SK-N-SH (cell line): ENCODE measurements around the gene DAZAP2. TPM values are rescaled to one million over a fixed set of nuclear protein-coding genes. Genes with fewer than 3 reads are reported as not detected.

Experiments used
- CTCF ChIA-PET: fragments of 300-600, 350-600 bp; formaldehyde crosslinking; extraction: SDS; loops from one replicate; lab custom pipeline; 2021; lab: Yijun Ruan, JAX
- POLR2A ChIA-PET: fragments of 350-600 bp; sonication (Branson Sonifier 250); formaldehyde crosslinking; extraction: SDS; loops from one replicate; lab custom pipeline; 2020; ENCODE audit warnings: antibody characterized with exemption, inconsistent platforms; lab: Yijun Ruan, JAX
- DNase-seq: peaks from one replicate; pipeline ENCODE4 v3.0.0; 2012
- H2AFZ ChIP-seq: fragments of 200-600 bp; sonication (generic); 2 replicates; pipeline ENCODE4 v1.8.1; 2016; ENCODE audit warnings: antibody characterized with exemption, mild to moderate bottlenecking, low read depth
- H3F3A ChIP-seq: fragments of 200-600 bp; sonication (generic); replicated peaks from 2 replicates; pipeline ENCODE3; 2016; ENCODE audit warnings: antibody characterized with exemption, mild to moderate bottlenecking; ENCODE audit not compliant: insufficient read depth
- H3K27ac ChIP-seq, 2 experiments: fragments of 200-500 bp in 1 of 2; fragments of 200-600 bp in 1 of 2; sonication (Bioruptor generic) in 1 of 2; sonication (generic), shearing (Covaris generic) in 1 of 2; 2 replicates each; pipeline versions ENCODE4 v1.5.1 to v1.6.1; 2014 to 2016; ENCODE audit warnings: low read depth in 2 of 2, inconsistent platforms in 1 of 2, low read length in 1 of 2, mild to moderate bottlenecking in 1 of 2, mixed read lengths in 1 of 2
- H3K27me3 ChIP-seq: fragments of 200-600 bp; sonication (generic), shearing (Covaris generic); 2 replicates; pipeline ENCODE4 v1.6.1; 2016; ENCODE audit warnings: mixed run types; ENCODE audit not compliant: insufficient read depth
- H3K36me3 ChIP-seq, 2 experiments: fragments of 200-500 bp in 1 of 2; fragments of 200-600 bp in 1 of 2; sonication (Bioruptor generic) in 1 of 2; sonication (generic) in 1 of 2; replicated peaks in 1 of 2; 2 replicates each; pipeline versions ENCODE3 to v1.5.1; 2014 to 2016; ENCODE audit warnings: low read length in 1 of 2, mild to moderate bottlenecking in 1 of 2; ENCODE audit not compliant: insufficient read depth in 2 of 2, control insufficient read depth in 1 of 2
- H3K4me1 ChIP-seq, 2 experiments: fragments of 200-500 bp in 1 of 2; fragments of 200-600 bp in 1 of 2; sonication (Bioruptor generic) in 1 of 2; sonication (generic), shearing (Covaris generic) in 1 of 2; 2 replicates each; pipeline versions ENCODE4 v1.5.1 to v1.6.1; 2014 to 2016; ENCODE audit warnings: low read depth in 1 of 2, low read length in 1 of 2, mixed run types in 1 of 2; ENCODE audit not compliant: insufficient read depth in 2 of 2, control insufficient read depth in 1 of 2
- H3K4me2 ChIP-seq: fragments of 200-600 bp; sonication (generic), shearing (Covaris generic); 2 replicates; pipeline ENCODE4 v1.6.1; 2017; ENCODE audit warnings: mixed run types
- H3K4me3 ChIP-seq, 2 experiments: fragments of 200-500 bp in 1 of 2; fragments of 200-600 bp in 1 of 2; sonication (Bioruptor generic) in 1 of 2; sonication (generic), shearing (Covaris generic) in 1 of 2; 2 replicates each; pipeline versions ENCODE4 v1.5.1 to v1.8.1; 2014 to 2016; ENCODE audit warnings: low read depth in 2 of 2, inconsistent platforms in 1 of 2, low read length in 1 of 2, mild to moderate bottlenecking in 1 of 2, mixed read lengths in 1 of 2, moderate library complexity in 1 of 2
- H3K79me2 ChIP-seq: fragments of 200-600 bp; sonication (generic); 2 replicates; pipeline ENCODE4 v1.8.1; 2017; ENCODE audit warnings: mild to moderate bottlenecking; ENCODE audit not compliant: insufficient read depth
- H3K9ac ChIP-seq: fragments of 200-600 bp; sonication (generic); 2 replicates; pipeline ENCODE4 v1.6.1; 2017; ENCODE audit warnings: mixed run types
- H3K9me2 ChIP-seq: fragments of 200-600 bp; sonication (generic); 2 replicates; pipeline ENCODE4 v1.6.1; 2017; ENCODE audit warnings: mixed run types
- H3K9me3 ChIP-seq: fragments of 200-600 bp; sonication (generic); 2 replicates; pipeline ENCODE4 v1.6.1; 2017; ENCODE audit warnings: mixed run types, mild to moderate bottlenecking, moderate library complexity
- H4K20me1 ChIP-seq: fragments of 200-600 bp; sonication (generic); 2 replicates; pipeline ENCODE4 v1.6.1; 2017; ENCODE audit warnings: mild to moderate bottlenecking, mixed run types; ENCODE audit not compliant: insufficient read depth
- CHD2 ChIP-seq: fragments of 150-350 bp; IDR thresholded peaks from 2 replicates; pipeline ENCODE4 v1.6.1; 2018; ENCODE audit warnings: low read length; ENCODE audit not compliant: partially characterized antibody
- EZH2phosphoT487 ChIP-seq: fragments of 200-600 bp; sonication (generic); IDR thresholded peaks from 2 replicates; pipeline ENCODE4 v1.6.1; 2017; ENCODE audit warnings: low read depth, mixed run types, mild to moderate bottlenecking, antibody characterized with exemption, moderate library complexity, borderline replicate concordance
- FOXM1 ChIP-seq: IDR thresholded peaks from 2 replicates; pipeline ENCODE4 v1.4.0; 2012; ENCODE audit warnings: low read depth, mild to moderate bottlenecking
- GATA2 ChIP-seq: sonication (generic); formaldehyde crosslinking; IDR thresholded peaks from 2 replicates; pipeline ENCODE4 v1.5.0; 2020; ENCODE audit warnings: mild to moderate bottlenecking, missing genetic modification reagents
- IRF3 ChIP-seq: fragments of 150-350 bp; IDR thresholded peaks from 2 replicates; pipeline ENCODE4 v1.6.1; 2016; ENCODE audit warnings: mild to moderate bottlenecking, low read depth, low read length
- JUND ChIP-seq: IDR thresholded peaks from 2 replicates; pipeline ENCODE4 v1.4.0; 2012
- MAX ChIP-seq: IDR thresholded peaks from 2 replicates; pipeline ENCODE4 v1.4.0; 2012; ENCODE audit warnings: low read depth
- MXI1 ChIP-seq: IDR thresholded peaks from 2 replicates; pipeline ENCODE4 v1.6.1; 2012; ENCODE audit warnings: mild to moderate bottlenecking, low read depth, low read length, improper control_type of control experiment
- NRF1 ChIP-seq: IDR thresholded peaks from 2 replicates; pipeline ENCODE4 v1.6.1; 2012; ENCODE audit warnings: low read depth, mild to moderate bottlenecking, low read length
- PBX3 ChIP-seq: IDR thresholded peaks from 2 replicates; pipeline ENCODE4; 2012
- RAD21 ChIP-seq: IDR thresholded peaks from 2 replicates; pipeline ENCODE4 v1.6.1; 2012; ENCODE audit warnings: mild to moderate bottlenecking, low read length
- RFX5 ChIP-seq: IDR thresholded peaks from 2 replicates; pipeline ENCODE4 v1.6.1; 2012; ENCODE audit warnings: mild to moderate bottlenecking, improper control_type of control experiment, low read length
- SMC3 ChIP-seq: IDR thresholded peaks from 2 replicates; pipeline ENCODE4 v1.6.1; 2012; ENCODE audit warnings: low read depth, low read length, improper control_type of control experiment
- USF2 ChIP-seq: fragments of 150-350 bp; IDR thresholded peaks from 2 replicates; pipeline ENCODE4 v1.6.1; 2017; ENCODE audit warnings: antibody characterized with exemption, low read length, low read depth, borderline replicate concordance
- WGBS: methylation state at CpG from one replicate; pipeline ENCODE4 v1.1.6; 2017; ENCODE audit warnings: low lambda C conversion rate; 5-methylcytosine and 5-hydroxymethylcytosine counted together
- polyA plus RNA-seq, 3 experiments: library from polyadenylated mRNA; depleted of rRNA; stranded (reverse); fragments of >200 nt; gene quantifications; 2 replicates each; pipeline ENCODE4 v1.2.3, GENCODE V29; 2012
- TF ChIP-seq, protein P1 (sequence below): fragments of 200-600 bp; sonication (generic); IDR thresholded peaks from 2 replicates; pipeline ENCODE4 v1.6.1; 2017; ENCODE audit warnings: antibody characterized with exemption, mild to moderate bottlenecking, moderate library complexity

DAZAP2 gene
- polyA plus RNA-seq, 1 of the 3 experiments (the other 2 are of a cell fraction) = 274 TPM

GRCh38 chr12:51190820-51191219 is 47.8 kb upstream of the DAZAP2 start:
- ChIA-PET POLR2A (no interaction called here), CTCF (no interaction called here)
- H4K20me1 ChIP-seq = no peaks in the 10 kb centered on the region
- no peak overlapping the region for H2AFZ ChIP-seq
- H3K36me3 ChIP-seq = no peaks in the 10 kb centered on the region
- WGBS = 77% methylated on average over 3 of the region's 4 CpGs
- TF ChIP-seq, protein P1, sequence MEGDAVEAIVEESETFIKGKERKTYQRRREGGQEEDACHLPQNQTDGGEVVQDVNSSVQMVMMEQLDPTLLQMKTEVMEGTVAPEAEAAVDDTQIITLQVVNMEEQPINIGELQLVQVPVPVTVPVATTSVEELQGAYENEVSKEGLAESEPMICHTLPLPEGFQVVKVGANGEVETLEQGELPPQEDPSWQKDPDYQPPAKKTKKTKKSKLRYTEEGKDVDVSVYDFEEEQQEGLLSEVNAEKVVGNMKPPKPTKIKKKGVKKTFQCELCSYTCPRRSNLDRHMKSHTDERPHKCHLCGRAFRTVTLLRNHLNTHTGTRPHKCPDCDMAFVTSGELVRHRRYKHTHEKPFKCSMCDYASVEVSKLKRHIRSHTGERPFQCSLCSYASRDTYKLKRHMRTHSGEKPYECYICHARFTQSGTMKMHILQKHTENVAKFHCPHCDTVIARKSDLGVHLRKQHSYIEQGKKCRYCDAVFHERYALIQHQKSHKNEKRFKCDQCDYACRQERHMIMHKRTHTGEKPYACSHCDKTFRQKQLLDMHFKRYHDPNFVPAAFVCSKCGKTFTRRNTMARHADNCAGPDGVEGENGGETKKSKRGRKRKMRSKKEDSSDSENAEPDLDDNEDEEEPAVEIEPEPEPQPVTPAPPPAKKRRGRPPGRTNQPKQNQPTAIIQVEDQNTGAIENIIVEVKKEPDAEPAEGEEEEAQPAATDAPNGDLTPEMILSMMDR = no peak
- TF ChIP-seq NRF1 = no peak
- TF ChIP-seq JUND = no peak
- no peak for TF ChIP-seq IRF3
- TF ChIP-seq GATA2 (CRISPR knock-in tag) = no peak
- no peak for TF ChIP-seq RAD21
- TF ChIP-seq PBX3 = no peak
- no peak for TF ChIP-seq SMC3
- TF ChIP-seq MXI1 = no peak
- no peak for TF ChIP-seq FOXM1
- H3K4me2 ChIP-seq = no peak overlapping the region
- H3K27me3 ChIP-seq = no peaks in the 10 kb centered on the region
- H3K9ac ChIP-seq = no peak overlapping the region
- no peak overlapping the region for H3K4me3 ChIP-seq
- H3K9me3 ChIP-seq = no peaks in the 10 kb centered on the region
- no peaks in the 10 kb centered on the region for H3F3A ChIP-seq
- no peaks in the 10 kb centered on the region for H3K79me2 ChIP-seq
- H3K27ac ChIP-seq = no peak overlapping the region
- no peak for DNase-seq
- H3K4me1 ChIP-seq = no peaks in the 10 kb centered on the region
- H3K9me2 ChIP-seq = no peaks in the 10 kb centered on the region

DNA sequence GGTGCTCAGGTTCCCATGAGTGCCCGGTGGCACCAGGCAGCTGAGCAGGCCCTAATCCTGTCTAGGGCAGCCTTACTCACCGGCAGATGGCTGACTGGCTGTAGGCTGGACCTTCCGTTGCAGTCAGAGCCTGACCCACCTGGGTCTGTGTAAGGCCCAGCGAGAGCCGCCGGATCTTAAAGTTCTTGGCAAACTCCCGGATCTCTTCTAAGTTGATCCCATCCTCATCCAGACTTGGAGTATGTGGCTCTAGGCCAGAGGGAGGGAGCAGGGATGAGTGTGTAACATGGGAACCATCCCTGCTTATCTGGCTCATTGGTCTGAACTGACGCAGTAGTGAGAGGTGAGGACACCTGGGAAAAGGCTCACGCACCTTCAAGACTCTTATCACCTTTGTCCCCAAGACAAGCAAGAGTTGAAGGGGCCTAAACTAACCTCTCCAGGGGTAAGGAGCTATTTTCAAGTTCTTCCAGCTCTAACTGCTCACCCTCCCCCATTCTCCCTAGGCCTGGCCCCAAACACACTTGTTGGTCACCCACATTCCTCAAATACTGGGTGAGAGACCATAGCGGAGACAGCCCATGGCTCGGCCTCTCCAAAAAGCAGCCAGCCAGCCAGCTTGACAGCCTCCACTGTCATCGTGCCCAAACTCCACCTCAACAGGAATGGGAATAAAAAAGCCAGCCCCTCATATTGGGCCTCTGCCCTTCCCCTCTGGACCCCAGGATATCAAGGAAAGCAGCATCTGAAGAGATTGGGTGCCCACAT is 46.9 kb upstream of the DAZAP2 start:
- no peaks in the 10 kb centered on the region for H3K27me3 ChIP-seq
- H3K4me3 ChIP-seq = no peak overlapping the region
- H3K4me2 ChIP-seq = no peak overlapping the region
- no peaks in the 10 kb centered on the region for H3K9me2 ChIP-seq
- no peaks in the 10 kb centered on the region for H3K9me3 ChIP-seq
- H2AFZ ChIP-seq = no peak overlapping the region
- 90% methylated on average over 4 of the region's 12 CpGs for WGBS
- TF ChIP-seq RFX5 = no peak
- no peak for TF ChIP-seq GATA2 (CRISPR knock-in tag)
- no peak for TF ChIP-seq EZH2phosphoT487
- TF ChIP-seq CHD2 = no peak
- no peak for TF ChIP-seq MAX
- TF ChIP-seq USF2 = no peak
- TF ChIP-seq IRF3 = no peak
- no peak for DNase-seq
- no peaks in the 10 kb centered on the region for H3K79me2 ChIP-seq
- H3K4me1 ChIP-seq = no peaks in the 10 kb centered on the region
- no peak overlapping the region for H3K27ac ChIP-seq
- ChIA-PET POLR2A (no interaction called here), CTCF (no interaction called here)
- H4K20me1 ChIP-seq = no peaks in the 10 kb centered on the region
- H3K9ac ChIP-seq = no peak overlapping the region
- H3F3A ChIP-seq = no peaks in the 10 kb centered on the region
- no peaks in the 10 kb centered on the region for H3K36me3 ChIP-seq
